Measurements from ENCODE around the gene CLEC10A.

DNA sequence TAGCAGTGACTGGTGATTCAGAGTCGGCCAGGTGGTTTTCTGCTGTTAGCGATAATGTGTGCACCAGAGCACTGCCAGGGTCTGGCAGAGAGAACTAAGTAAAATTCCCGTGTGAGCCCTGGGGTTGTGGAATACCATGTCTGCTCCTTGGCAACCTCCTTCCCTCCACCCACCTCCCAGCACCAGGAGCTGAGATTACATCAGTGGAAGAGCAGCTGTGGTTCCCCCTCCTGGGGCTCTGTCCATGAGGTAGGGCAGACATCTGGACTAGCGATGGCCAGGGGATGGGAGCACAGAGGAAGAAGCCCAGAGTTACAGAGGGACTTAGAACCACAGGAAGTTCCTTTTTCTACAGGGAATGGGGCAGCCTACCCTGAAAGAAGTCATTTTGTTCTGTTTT is 15.8 kb downstream of the CLEC10A start:
- TF ChIP-seq CTCF (conservative IDR thresholded peaks at IDR 0.05) (no peak), EZH2 (IDR thresholded peaks at IDR 0.05; ENCODE audit: low read depth) (no peak)
